IMR-90 (cell line): ENCODE results near the gene CPLX3. TPM values are rescaled to one million over a fixed set of nuclear protein-coding genes. Genes with fewer than 3 reads are reported as not detected.

Experiments used
- ATAC-seq: fragments of 200-7000 bp; cut with Tn5 transposase; 2 replicates; pipeline ENCODE4 v1.9.1; 2020; ENCODE audit warnings: low read depth, mild to moderate bottlenecking, moderate library complexity
- BruUV-seq: library from RNA; stranded (reverse); fragments of 400-500 nt; replicated peaks from 2 replicates; lab custom pipeline; 2021; lab: Mats Ljungman, UMichigan
- CTCF ChIA-PET: fragments of 300-600 bp; formaldehyde crosslinking; extraction: SDS; loops from one replicate; lab custom pipeline; 2021; ENCODE audit warnings: antibody characterized with exemption; lab: Yijun Ruan, JAX
- POLR2A ChIA-PET: fragments of 300-600 bp; sonication (Branson Sonifier 250); formaldehyde crosslinking; loops from one replicate; lab custom pipeline; 2022; ENCODE audit warnings: antibody characterized with exemption; ENCODE audit not compliant: unreplicated experiment; lab: Charles Lee
- DNase-seq: peaks from one replicate; pipeline ENCODE4 v3.0.0; 2013
- H2AFZ ChIP-seq: replicated peaks from 2 replicates; pipeline ENCODE3; 2013; ENCODE audit warnings: low read length, mild to moderate bottlenecking; ENCODE audit not compliant: poor library complexity
- H2AK5ac ChIP-seq: 2 replicates; pipeline ENCODE4 v1.6.1; 2013; ENCODE audit warnings: low read depth, low read length, inconsistent platforms
- H2AK9ac ChIP-seq: replicated peaks from 2 replicates; pipeline ENCODE3; 2013; ENCODE audit warnings: mild to moderate bottlenecking, low read depth, low read length, moderate library complexity; ENCODE audit not compliant: poor library complexity
- H2BK120ac ChIP-seq: 2 replicates; pipeline ENCODE4 v1.6.1; 2013; ENCODE audit warnings: low read depth, low read length, inconsistent platforms
- H2BK15ac ChIP-seq: 3 replicates; pipeline ENCODE4 v1.6.1; 2013; ENCODE audit warnings: low read depth, low read length, inconsistent platforms
- H2BK20ac ChIP-seq: 2 replicates; pipeline ENCODE4 v1.6.1; 2013; ENCODE audit warnings: low read depth, mild to moderate bottlenecking, inconsistent platforms, low read length, moderate library complexity
- H2BK5ac ChIP-seq: 2 replicates; pipeline ENCODE4 v1.6.1; 2013; ENCODE audit warnings: mild to moderate bottlenecking, low read depth, low read length, inconsistent platforms; ENCODE audit not compliant: poor library complexity, severe bottlenecking
- H3K14ac ChIP-seq: replicated peaks from 2 replicates; pipeline ENCODE4 v1.6.1; 2013; ENCODE audit warnings: low read depth, low read length, inconsistent platforms
- H3K18ac ChIP-seq: 2 replicates; pipeline ENCODE4 v1.6.1; 2013; ENCODE audit warnings: low read depth, low read length, control low read depth
- H3K23ac ChIP-seq: 2 replicates; pipeline ENCODE4 v1.6.1; 2013; ENCODE audit warnings: low read depth, low read length, inconsistent platforms
- H3K27ac ChIP-seq: 2 replicates; pipeline ENCODE4 v1.5.1; 2013; ENCODE audit warnings: mild to moderate bottlenecking, control low read depth, low read length; ENCODE audit not compliant: insufficient read depth
- H3K27me3 ChIP-seq: 2 replicates; pipeline ENCODE4 v1.6.1; 2013; ENCODE audit warnings: low read length; ENCODE audit not compliant: control insufficient read depth, insufficient read depth
- H3K36me3 ChIP-seq: 2 replicates; pipeline ENCODE4 v1.6.1; 2013; ENCODE audit warnings: low read length, mixed read lengths; ENCODE audit not compliant: control insufficient read depth, insufficient read depth
- H3K4ac ChIP-seq: 2 replicates; pipeline ENCODE4 v1.6.1; 2013; ENCODE audit warnings: low read depth, low read length, inconsistent platforms
- H3K4me1 ChIP-seq: 2 replicates; pipeline ENCODE4 v1.6.1; 2013; ENCODE audit warnings: low read length, mixed read lengths; ENCODE audit not compliant: control insufficient read depth, insufficient read depth
- H3K4me2 ChIP-seq: 2 replicates; pipeline ENCODE4 v1.6.1; 2013; ENCODE audit warnings: low read depth, mild to moderate bottlenecking, control low read depth, low read length, moderate library complexity
- H3K4me3 ChIP-seq: 2 replicates; pipeline ENCODE4 v1.5.1; 2013; ENCODE audit warnings: low read depth, mild to moderate bottlenecking, control low read depth, low read length, moderate library complexity; ENCODE audit not compliant: insufficient read depth
- H3K56ac ChIP-seq: 2 replicates; pipeline ENCODE4 v1.6.1; 2013; ENCODE audit warnings: low read length, inconsistent platforms; ENCODE audit not compliant: insufficient read depth; ENCODE audit errors: extremely low read depth
- H3K79me1 ChIP-seq, 2 experiments: 2 replicates each; pipeline ENCODE4 v1.6.1; 2013; ENCODE audit warnings: low read length in 2 of 2, inconsistent platforms in 1 of 2, low read depth in 1 of 2
- H3K9ac ChIP-seq: 2 replicates; pipeline ENCODE4 v1.6.1; 2013; ENCODE audit warnings: low read depth, low read length, control low read depth
- H3K9me1 ChIP-seq: 2 replicates; pipeline ENCODE4 v1.6.1; 2013; ENCODE audit warnings: low read length, inconsistent platforms; ENCODE audit not compliant: insufficient read depth
- H3K9me3 ChIP-seq: 2 replicates; pipeline ENCODE4 v1.6.1; 2013; ENCODE audit warnings: low read length; ENCODE audit not compliant: control insufficient read depth, insufficient read depth
- H4K20me1 ChIP-seq: 2 replicates; pipeline ENCODE4 v1.6.1; 2013; ENCODE audit warnings: low read length, inconsistent platforms; ENCODE audit not compliant: insufficient read depth
- H4K5ac ChIP-seq: 2 replicates; pipeline ENCODE4 v1.6.1; 2013; ENCODE audit warnings: mild to moderate bottlenecking, low read depth, low read length, control low read depth
- H4K8ac ChIP-seq, 2 experiments: 2 replicates each; pipeline ENCODE4 v1.6.1; 2013; ENCODE audit warnings: low read depth in 2 of 2, low read length in 2 of 2, control low read depth in 1 of 2, inconsistent platforms in 1 of 2
- H4K91ac ChIP-seq: 2 replicates; pipeline ENCODE4 v1.6.1; 2013; ENCODE audit warnings: low read depth, low read length, inconsistent platforms; ENCODE audit not compliant: insufficient read depth
- BHLHE40 ChIP-seq: fragments of 150-350 bp; IDR thresholded peaks from 2 replicates; pipeline ENCODE4 v1.6.1; 2016; ENCODE audit warnings: mild to moderate bottlenecking, low read depth, low read length
- CEBPB ChIP-seq: IDR thresholded peaks from 2 replicates; pipeline ENCODE4 v1.6.1; 2012; ENCODE audit warnings: low read depth, low read length, improper control_type of control experiment
- CHD1 ChIP-seq: IDR thresholded peaks from 2 replicates; pipeline ENCODE4 v1.6.1; 2012; ENCODE audit warnings: low read depth, low read length, improper control_type of control experiment
- FOS ChIP-seq: fragments of 150-350 bp; IDR thresholded peaks from 2 replicates; pipeline ENCODE4 v1.6.1; 2016; ENCODE audit warnings: low read depth, low read length
- MAFK ChIP-seq: IDR thresholded peaks from 2 replicates; pipeline ENCODE4 v1.6.1; 2012; ENCODE audit warnings: low read depth, low read length, improper control_type of control experiment
- MAZ ChIP-seq: IDR thresholded peaks from 2 replicates; pipeline ENCODE4 v1.6.1; 2012; ENCODE audit warnings: low read depth, mild to moderate bottlenecking, low read length, improper control_type of control experiment, moderate library complexity, borderline replicate concordance
- MXI1 ChIP-seq: IDR thresholded peaks from 2 replicates; pipeline ENCODE4 v1.6.1; 2012; ENCODE audit warnings: low read depth, mild to moderate bottlenecking, low read length, moderate library complexity, borderline replicate concordance
- NFE2L2 ChIP-seq: fragments of 150-350 bp; IDR thresholded peaks from 2 replicates; pipeline ENCODE4 v1.6.1; 2016; ENCODE audit warnings: low read depth, mild to moderate bottlenecking, low read length
- POLR2A ChIP-seq: IDR thresholded peaks from 2 replicates; pipeline ENCODE4 v1.6.1; 2012; ENCODE audit warnings: mild to moderate bottlenecking, low read depth, low read length
- RAD21 ChIP-seq: IDR thresholded peaks from 2 replicates; pipeline ENCODE4 v1.6.1; 2012; ENCODE audit warnings: low read length, improper control_type of control experiment
- RCOR1 ChIP-seq: IDR thresholded peaks from 2 replicates; pipeline ENCODE4 v1.6.1; 2012; ENCODE audit warnings: mild to moderate bottlenecking, low read length, improper control_type of control experiment; ENCODE audit not compliant: insufficient replicate concordance
- RFX5 ChIP-seq: IDR thresholded peaks from 2 replicates; pipeline ENCODE4 v1.8.0; 2012; ENCODE audit warnings: low read depth, mild to moderate bottlenecking, low read length, moderate library complexity
- SMC3 ChIP-seq: fragments of 150-350 bp; IDR thresholded peaks from 2 replicates; pipeline ENCODE4 v1.6.1; 2016; ENCODE audit warnings: low read depth, mild to moderate bottlenecking, antibody characterized with exemption, low read length, moderate library complexity
- WGBS, 2 experiments: methylation state at CpG; one replicate each; pipeline versions ENCODE4 v1.1.5 to v1.1.7; 2013; ENCODE audit warnings: missing lambda C conversion rate in 2 of 2; ENCODE audit not compliant: insufficient read length in 1 of 2; ENCODE audit errors: extremely low coverage in 2 of 2; 5-methylcytosine and 5-hydroxymethylcytosine counted together
- dilution Hi-C: fragments of 300-500 bp; cut with HindIII; formaldehyde crosslinking; loops from one replicate; pipeline ENCODE4 v1.14.3; 2018; ENCODE audit warnings: low sequenced_read_pairs; ENCODE audit not compliant: unreplicated experiment
- in situ Hi-C: fragments of 300-500 bp; cut with MboI; formaldehyde crosslinking; loops from 3 replicates; pipeline ENCODE4 v1.14.3; 2019; ENCODE audit warnings: low sequenced_read_pairs, inconsistent platforms, mixed read lengths
- intact Hi-C: fragments of 100-400 bp; cut with micrococcal nuclease; formaldehyde crosslinking; loops from 2 replicates; pipeline ENCODE4 v1.10.0; 2022
- polyA plus RNA-seq, 3 experiments: library from polyadenylated mRNA; depleted of rRNA; stranded (reverse); fragments of >200 nt; gene quantifications; 2 replicates each; pipeline ENCODE4 v1.2.3, GENCODE V29; 2012; ENCODE audit warnings: low replicate concordance in 1 of 3
- total RNA-seq: library from RNA; depleted of rRNA; stranded (reverse); fragments of >200 nt; gene quantifications from 2 replicates; pipeline ENCODE4 v1.2.3, GENCODE V29; 2012
- TF ChIP-seq, protein P1 (sequence below): fragments of 150-350 bp; IDR thresholded peaks from 2 replicates; pipeline ENCODE4 v1.6.1; 2016; ENCODE audit warnings: low read depth, mild to moderate bottlenecking, low read length, moderate library complexity, borderline replicate concordance

CPLX3 gene
- total and polyA plus RNA-seq, 2 of the 4 experiments (the other 2 are of a cell fraction): not detected

DNA sequence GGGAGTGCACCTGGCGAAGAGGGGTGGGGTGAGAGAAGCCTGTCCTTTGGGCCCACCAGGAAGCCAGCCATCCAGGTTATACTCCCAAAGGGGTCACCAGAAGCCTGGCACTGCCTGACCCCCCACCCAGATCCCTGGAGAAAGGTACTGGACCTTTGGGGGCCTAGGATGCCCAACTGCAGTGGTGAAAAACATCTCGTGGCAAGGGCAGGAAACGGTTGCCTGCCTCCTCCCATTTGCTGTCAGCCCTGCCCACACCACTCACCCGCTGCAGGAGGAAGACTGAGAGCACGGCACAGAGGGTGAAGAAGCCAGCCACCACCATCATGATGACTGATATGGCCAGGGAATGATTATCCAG lies 18.8 kb downstream of the CPLX3 start:
- H3K14ac ChIP-seq: no peak overlapping the region
- CTCF ChIA-PET: no interaction called here
- intact Hi-C loops: no loop called here
- H4K91ac ChIP-seq: no peak overlapping the region
- H3K36me3 ChIP-seq: peaks cover 29% of the 10 kb centered on the region
- POLR2A ChIA-PET: no interaction called here
- H2BK15ac ChIP-seq: no peak overlapping the region
- WGBS, 2 experiments: 100% methylated on average over 1 of the region's 5 CpGs; no CpG with 5 or more reads in 1 of the 2 experiments
- ATAC-seq (no peak), DNase-seq (no peak)
- no peaks in the 10 kb centered on the region for H4K20me1 ChIP-seq
- H4K5ac ChIP-seq: no peak overlapping the region
- H3K18ac ChIP-seq: no peak overlapping the region
- no peak overlapping the region for H2AK9ac ChIP-seq
- no peak overlapping the region for H2BK20ac ChIP-seq
- no peak overlapping the region for H4K8ac ChIP-seq
- in situ Hi-C loops: no loop called here
- peaks cover 4% of the 10 kb centered on the region; the same call in 1 of the 2 replicates for H3K4me1 ChIP-seq
- H3K9ac ChIP-seq: no peak overlapping the region
- no peak overlapping the region for H3K4me3 ChIP-seq
- H2AFZ ChIP-seq: no peak overlapping the region
- H3K27ac ChIP-seq: no peak overlapping the region
- H3K56ac ChIP-seq: no peak overlapping the region
- H2BK120ac ChIP-seq: no peak overlapping the region
- H3K9me1 ChIP-seq: 0 out of 2 replicates have a peak, but pooled peaks cover 3% of the 10 kb centered on the region
- peaks cover 0 to 17% of the 10 kb centered on the region in 2 experiments; a peak in 1 of 4 replicates for H3K79me1 ChIP-seq
- no peak for TF ChIP-seq RFX5
- TF ChIP-seq BHLHE40: no peak
- no peak for TF ChIP-seq CEBPB
- no peak for TF ChIP-seq MAZ
- TF ChIP-seq NFE2L2: no peak
- TF ChIP-seq MAFK: no peak
- no peak for TF ChIP-seq MXI1
- TF ChIP-seq SMC3: no peak
- TF ChIP-seq, protein P1, sequence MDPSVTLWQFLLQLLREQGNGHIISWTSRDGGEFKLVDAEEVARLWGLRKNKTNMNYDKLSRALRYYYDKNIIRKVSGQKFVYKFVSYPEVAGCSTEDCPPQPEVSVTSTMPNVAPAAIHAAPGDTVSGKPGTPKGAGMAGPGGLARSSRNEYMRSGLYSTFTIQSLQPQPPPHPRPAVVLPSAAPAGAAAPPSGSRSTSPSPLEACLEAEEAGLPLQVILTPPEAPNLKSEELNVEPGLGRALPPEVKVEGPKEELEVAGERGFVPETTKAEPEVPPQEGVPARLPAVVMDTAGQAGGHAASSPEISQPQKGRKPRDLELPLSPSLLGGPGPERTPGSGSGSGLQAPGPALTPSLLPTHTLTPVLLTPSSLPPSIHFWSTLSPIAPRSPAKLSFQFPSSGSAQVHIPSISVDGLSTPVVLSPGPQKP: no peak
- TF ChIP-seq RCOR1: no peak
- TF ChIP-seq FOS: no peak
- no peak for TF ChIP-seq RAD21
- TF ChIP-seq POLR2A: no peak
- TF ChIP-seq CHD1: no peak
- no peak overlapping the region for H2BK5ac ChIP-seq
- H3K4ac ChIP-seq: no peak overlapping the region
- BruUV-seq: no TSS peak
- dilution Hi-C loops: no loop called here
- no peaks in the 10 kb centered on the region for H3K9me3 ChIP-seq
- no peak overlapping the region for H3K23ac ChIP-seq
- H2AK5ac ChIP-seq: no peak overlapping the region
- no peak overlapping the region for H3K4me2 ChIP-seq
- H3K27me3 ChIP-seq: no peaks in the 10 kb centered on the region
